Body of pancreas (tissue), 4 donors: ENCODE results near the gene CRIP1. TPM values are rescaled to one million over a fixed set of nuclear protein-coding genes. Genes with fewer than 3 reads are reported as not detected.

Experiments used
- ATAC-seq: fragments of 150-250 bp; one replicate; pipeline ENCODE4 v1.9.1; 2016
- DNase-seq, 4 donors: peaks; one replicate each; pipeline ENCODE4 v3.0.0-alpha.2; 2019
- H3K27ac ChIP-seq, 4 donors: fragments of 200-600 bp; sonication (generic); 1 replicate in 3 of 4; 2 replicates in 1 of 4; pipeline versions ENCODE4 v1.5.1 to v1.6.1; 2016 to 2019; ENCODE audit warnings: mild to moderate bottlenecking in 1 of 4, mixed read lengths in 1 of 4, moderate library complexity in 1 of 4
- H3K27me3 ChIP-seq, 2 donors: fragments of 200-600 bp; sonication (generic); one replicate each; pipeline ENCODE4 v1.6.0; 2016; ENCODE audit warnings: mild to moderate bottlenecking in 1 of 2
- H3K36me3 ChIP-seq, 2 donors: fragments of 200-600 bp; sonication (generic); replicated peaks in 1 of 2; 2 replicates each; pipeline ENCODE4 v1.5.1; 2016; ENCODE audit warnings: low read depth in 2 of 2; ENCODE audit not compliant: insufficient read depth in 1 of 2
- H3K4me1 ChIP-seq: fragments of 200-600 bp; sonication (generic); one replicate; pipeline ENCODE4 v1.6.0; 2016
- H3K4me3 ChIP-seq, 2 donors: fragments of 200-600 bp; sonication (generic); 1 replicate in 1 of 2; 2 replicates in 1 of 2; pipeline ENCODE4 v1.5.1; 2016 to 2019
- H3K9me3 ChIP-seq, 3 donors: fragments of 200-600 bp; sonication (generic); 1 replicate in 2 of 3; 2 replicates in 1 of 3; pipeline ENCODE4 v1.5.1; 2016
- CTCF ChIP-seq, 7 experiments: fragments of 450-650 bp in 4 of 7; fragments of 200-600 bp in 3 of 7; sonication (generic) in 3 of 7; IDR thresholded peaks; one replicate each; pipeline ENCODE4 v1.5.1; 2016 to 2019; ENCODE audit warnings: antibody characterized with exemption in 7 of 7
- POLR2A ChIP-seq, 3 donors: fragments of 450-650 bp; IDR thresholded peaks; one replicate each; pipeline ENCODE4 v1.6.1; 2016; ENCODE audit warnings: antibody characterized with exemption in 3 of 3, mild to moderate bottlenecking in 2 of 3
- WGBS, 2 donors: methylation state at CpG; one replicate each; pipeline ENCODE4 v1.1.5; 2017; 5-methylcytosine and 5-hydroxymethylcytosine counted together
- intact Hi-C: fragments of 100-400 bp; cut with DNase I; formaldehyde crosslinking; loops from one replicate; pipeline ENCODE4 v1.15.1; 2023
- total RNA-seq, 2 donors: library from RNA; depleted of rRNA; stranded (reverse); fragments of >200 nt; gene quantifications; one replicate each; pipeline ENCODE4 v1.1.0, GENCODE V29; 2016

Gene CRIP1
- total RNA-seq, 2 donors from 2014 or later = 2.6 to 5.4 TPM

- intact Hi-C loops = no loop called here
- H3K27ac ChIP-seq = no peak overlapping the region
These were observed 12.8 kb downstream of the CRIP1 start for GRCh38 chr14:105499256-105500035.

GRCh38 chr14:105500036-105500725 lies 13.5 kb downstream of the CRIP1 start:
- ATAC-seq (no peak), DNase-seq (no peak)
- TF ChIP-seq POLR2A (IDR thresholded peaks at IDR 0.05) (no peak), CTCF (IDR thresholded peaks at IDR 0.05) (no peak)
- Histone ChIP-seq H3K36me3 (no peaks in the 10 kb centered on the region), H3K4me3 (no peak overlapping the region), H3K27me3 (no peaks in the 10 kb centered on the region), H3K4me1 (no peaks in the 10 kb centered on the region), H3K9me3 (no peaks in the 10 kb centered on the region), H3K27ac (no peak overlapping the region)
- intact Hi-C loops = no loop called here
- 81 to 89% methylated on average over 10 to 21 of the region's 21 CpGs for WGBS, 2 donors

More at GRCh38 chr14:105499256-105500035, 12.8 kb downstream of the CRIP1 start:
- Histone ChIP-seq H3K4me3 (no peak overlapping the region), H3K36me3 (no peaks in the 10 kb centered on the region), H3K4me1 (no peaks in the 10 kb centered on the region), H3K27me3 (no peaks in the 10 kb centered on the region), H3K9me3 (no peaks in the 10 kb centered on the region)
- ATAC-seq (no peak), DNase-seq (no peak)
- TF ChIP-seq POLR2A (IDR thresholded peaks at IDR 0.05) (no peak), CTCF (IDR thresholded peaks at IDR 0.05) (no peak)
- 49 to 67% methylated on average over 2 to 23 of the region's 27 CpGs for WGBS, 2 donors

- no peak for DNase-seq
- Histone ChIP-seq H3K27ac (no peak overlapping the region), H3K27me3 (no peaks in the 10 kb centered on the region), H3K9me3 (no peaks in the 10 kb centered on the region), H3K4me3 (no peak overlapping the region), H3K36me3 (no peaks in the 10 kb centered on the region), H3K4me1 (no peaks in the 10 kb centered on the region)
- 67 to 85% methylated on average over 4 to 10 of the region's 10 CpGs for WGBS, 2 donors
- ATAC-seq = no peak
- TF ChIP-seq CTCF (IDR thresholded peaks at IDR 0.05) (no peak), POLR2A (IDR thresholded peaks at IDR 0.05) (no peak)
- intact Hi-C loops = no loop called here
These were observed 14.0 kb downstream of the CRIP1 start for GRCh38 chr14:105500726-105501101.

- no peak for TF ChIP-seq POLR2A (IDR thresholded peaks at IDR 0.05)
- TF ChIP-seq CTCF (IDR thresholded peaks at IDR 0.05) = no peak
- ATAC-seq (no peak), DNase-seq (no peak)
- intact Hi-C loops = no loop called here
- Histone ChIP-seq H3K9me3 (no peaks in the 10 kb centered on the region), H3K27ac (no peak overlapping the region), H3K4me3 (no peak overlapping the region), H3K4me1 (no peaks in the 10 kb centered on the region), H3K36me3 (no peaks in the 10 kb centered on the region), H3K27me3 (no peaks in the 10 kb centered on the region)
- 75 to 83% methylated on average over 13 of the region's 13 CpGs for WGBS, 2 donors
These were observed 15.0 kb downstream of the CRIP1 start for GRCh38 chr14:105501504-105502291.
